Activated CD8-positive, alpha-beta memory T cell treated with anti-CD3 and anti-CD28 coated beads for 24 hours (primary cell): ENCODE data around the gene DDT.
"Not testable (repeated sequence)": the region's sequence is repeated elsewhere in the genome, so short reads cannot be mapped to it uniquely, and the experiment has no call there.

Experiments used
- DNase-seq: peaks from one replicate; pipeline ENCODE4 v3.0.0-alpha.2; 2020

The DDT gene

DNA sequence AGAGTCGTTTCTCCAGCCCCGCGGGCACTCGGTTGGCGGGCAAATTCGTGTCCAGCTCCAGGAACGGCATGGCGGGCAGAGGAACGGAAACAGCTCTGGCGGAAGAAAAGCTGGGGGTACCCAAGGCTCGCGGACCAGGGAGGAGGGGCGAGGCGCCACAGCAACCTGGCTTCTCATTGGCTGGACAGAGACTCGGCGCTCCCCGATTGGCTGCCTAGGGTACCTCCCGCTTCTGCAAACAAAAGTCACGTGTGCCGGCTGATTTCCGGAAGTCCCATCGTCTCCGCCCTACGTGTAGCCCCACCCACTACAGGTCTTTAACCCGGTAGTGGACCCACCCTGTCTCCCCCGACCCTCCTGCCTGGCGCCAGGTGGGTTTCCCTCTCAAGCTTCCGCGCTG, at the start of gene DDT:
TSS of gene DDT (minus strand) at position 97 of the 400 bp plus-strand sequence. CDS start at position 70, 27 bp downstream.
- DNase-seq: not testable (repeated sequence)

DNA sequence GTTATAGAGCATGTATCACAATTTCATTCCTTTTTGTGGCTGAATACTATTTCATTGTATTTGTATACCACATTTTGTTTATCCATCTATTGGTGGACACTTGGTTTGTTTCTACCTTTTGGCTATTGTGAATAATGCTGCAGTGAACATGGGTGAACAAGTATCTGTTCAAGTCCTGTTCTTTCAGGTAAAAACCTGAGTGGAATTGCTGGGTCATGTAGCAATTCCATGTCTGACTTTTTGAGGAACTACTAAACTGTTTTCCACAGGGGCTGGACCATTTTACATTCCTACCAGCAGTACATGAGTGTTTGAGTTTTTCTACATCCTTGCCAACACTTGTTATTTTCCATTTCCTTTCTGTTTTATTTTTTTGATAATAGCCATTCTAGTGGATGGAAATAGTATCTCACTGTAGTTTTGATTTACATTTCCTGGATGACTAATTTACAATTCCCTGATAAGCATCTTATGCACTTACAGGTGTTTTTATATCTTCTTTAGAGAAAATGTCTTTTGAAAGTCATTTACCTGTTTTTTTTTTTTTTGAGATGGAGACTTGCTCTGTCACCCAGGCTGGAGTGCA, 49.1 kb upstream of the DDT start:
- DNase-seq: no peak

GRCh38 chr22:24021304-24021703, 47.1 kb upstream of the DDT start:
- DNase-seq: no peak

DNA sequence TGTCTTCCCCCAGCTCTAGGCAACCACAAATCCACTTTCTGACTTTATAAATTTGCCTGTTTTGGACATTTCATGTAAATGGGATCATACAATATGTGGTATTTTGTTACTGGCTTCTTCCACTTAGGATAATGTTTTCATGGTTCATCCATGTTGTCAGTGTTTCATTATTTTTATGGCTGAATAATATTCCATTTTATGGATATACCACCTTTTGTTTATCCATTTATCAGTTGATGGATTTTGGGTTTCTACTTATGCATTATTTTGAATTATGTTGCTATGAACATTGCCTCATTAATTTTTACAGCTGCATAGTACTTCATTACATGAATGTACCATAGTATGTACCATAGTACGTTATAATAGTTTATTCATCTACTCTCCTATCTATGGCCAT, 41.9 kb upstream of the DDT start:
- DNase-seq: no peak

GRCh38 chr22:24011735-24012068, 37.5 kb upstream of the DDT start:
- no peak for DNase-seq

- DNase-seq: no peak
Observed at GRCh38 chr22:24010018-24010391, 35.8 kb upstream of the DDT start.

DNA sequence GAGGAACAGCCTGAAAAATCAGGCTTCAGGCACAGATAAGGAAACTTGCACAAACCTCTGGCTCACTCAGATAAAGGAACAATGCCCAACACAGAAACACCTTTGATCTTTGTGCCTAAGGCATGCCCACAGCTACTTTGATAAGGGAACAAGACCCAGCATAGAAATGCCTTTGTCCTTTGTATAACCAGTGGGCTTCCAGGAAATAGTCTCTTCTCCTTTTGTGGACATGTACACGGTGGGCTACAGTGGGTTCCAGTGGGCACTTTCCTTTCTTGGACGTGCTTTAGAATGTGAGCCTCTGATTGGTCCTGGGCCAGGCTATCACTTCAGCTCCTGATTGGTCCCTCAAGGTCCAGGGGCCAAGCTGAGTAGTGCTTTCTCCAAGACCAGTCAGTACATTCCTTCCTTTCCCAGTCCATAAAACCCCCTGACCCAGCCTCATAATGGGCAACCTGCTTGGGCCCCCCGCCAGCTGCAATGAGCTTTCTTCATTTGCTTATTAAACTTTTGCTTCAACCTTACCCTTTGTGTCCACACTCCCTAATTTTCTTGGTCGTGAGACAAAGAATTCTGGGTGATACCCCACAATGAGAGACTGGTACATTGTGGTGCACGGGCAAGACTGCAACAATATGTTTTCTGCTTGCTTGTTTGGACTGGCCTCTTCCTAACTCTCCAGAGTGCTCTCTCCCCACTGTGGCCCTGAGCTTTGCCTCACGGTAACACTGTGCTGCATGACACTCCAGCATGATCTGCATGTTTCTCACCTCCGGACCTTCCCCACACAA, 35.2 kb upstream of the DDT start:
- DNase-seq: no peak

GRCh38 chr22:24008381-24009226, 34.4 kb upstream of the DDT start:
- no peak for DNase-seq

DNA sequence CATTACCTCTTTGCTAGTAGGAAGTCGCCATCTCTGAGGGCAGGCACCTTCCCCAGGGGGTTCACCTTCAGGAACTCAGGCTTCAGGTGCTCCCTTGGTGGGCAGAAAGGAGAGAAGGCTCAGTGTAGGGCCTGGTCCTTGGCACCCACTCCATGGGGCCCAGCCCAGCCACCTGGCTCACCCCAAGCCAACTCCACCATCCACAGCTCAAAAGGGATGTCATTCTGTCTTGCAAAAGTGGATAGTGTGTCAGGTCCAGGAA, 33.7 kb upstream of the DDT start:
- DNase-seq: no peak

DNA sequence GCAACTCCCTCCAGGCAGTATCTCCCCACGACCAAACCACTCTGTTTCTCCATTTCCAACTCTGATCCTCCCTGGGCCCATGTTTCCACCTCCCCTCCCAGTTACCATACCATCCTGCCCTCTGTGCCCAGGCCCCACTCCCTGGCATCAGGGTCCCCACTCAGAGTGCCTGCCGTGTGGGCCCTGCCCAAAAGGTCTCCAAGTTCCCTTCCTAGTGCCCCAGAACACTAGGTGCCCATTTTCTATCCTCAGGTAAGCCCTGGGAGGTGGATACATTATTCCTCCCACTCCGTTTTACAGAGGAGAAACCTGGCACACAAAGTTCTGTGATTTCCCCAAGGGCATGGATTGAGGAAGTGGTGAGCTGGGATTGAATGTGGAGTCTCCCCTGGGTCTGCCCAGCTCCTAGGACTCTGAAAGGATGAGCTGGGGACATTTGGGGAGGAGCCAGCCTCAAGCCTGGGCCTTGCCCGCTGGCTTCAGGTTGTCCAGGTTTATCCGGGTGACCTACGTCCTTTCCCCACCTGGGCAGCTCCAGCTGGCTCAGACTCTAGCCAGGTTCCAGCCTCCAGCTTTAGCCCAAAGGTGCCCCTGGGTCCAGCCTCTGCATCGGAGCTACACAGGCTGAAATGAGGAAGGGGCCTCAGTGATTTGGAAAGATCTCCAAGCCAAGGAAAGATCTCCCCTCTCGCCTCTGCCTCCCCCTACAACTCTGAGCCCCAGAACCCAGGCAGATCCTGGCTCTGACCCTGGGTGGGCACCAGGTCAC, 33.2 kb upstream of the DDT start:
- no peak for DNase-seq

DNA sequence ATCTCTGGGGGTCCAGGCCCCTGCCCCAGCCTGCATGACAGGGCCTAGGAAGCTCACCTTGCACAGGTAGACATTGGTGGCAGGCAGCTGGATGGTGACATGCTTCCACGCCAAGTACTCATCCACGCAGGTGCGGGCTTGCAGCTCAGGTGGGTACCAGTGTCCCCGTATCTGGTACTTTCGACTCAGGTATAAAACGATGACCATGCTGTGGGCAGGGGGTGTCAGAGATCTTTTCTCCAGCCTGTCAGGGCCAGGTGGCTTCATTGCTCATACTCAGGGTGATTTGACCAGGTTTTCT, 32.6 kb upstream of the DDT start:
- DNase-seq: no peak

DNA sequence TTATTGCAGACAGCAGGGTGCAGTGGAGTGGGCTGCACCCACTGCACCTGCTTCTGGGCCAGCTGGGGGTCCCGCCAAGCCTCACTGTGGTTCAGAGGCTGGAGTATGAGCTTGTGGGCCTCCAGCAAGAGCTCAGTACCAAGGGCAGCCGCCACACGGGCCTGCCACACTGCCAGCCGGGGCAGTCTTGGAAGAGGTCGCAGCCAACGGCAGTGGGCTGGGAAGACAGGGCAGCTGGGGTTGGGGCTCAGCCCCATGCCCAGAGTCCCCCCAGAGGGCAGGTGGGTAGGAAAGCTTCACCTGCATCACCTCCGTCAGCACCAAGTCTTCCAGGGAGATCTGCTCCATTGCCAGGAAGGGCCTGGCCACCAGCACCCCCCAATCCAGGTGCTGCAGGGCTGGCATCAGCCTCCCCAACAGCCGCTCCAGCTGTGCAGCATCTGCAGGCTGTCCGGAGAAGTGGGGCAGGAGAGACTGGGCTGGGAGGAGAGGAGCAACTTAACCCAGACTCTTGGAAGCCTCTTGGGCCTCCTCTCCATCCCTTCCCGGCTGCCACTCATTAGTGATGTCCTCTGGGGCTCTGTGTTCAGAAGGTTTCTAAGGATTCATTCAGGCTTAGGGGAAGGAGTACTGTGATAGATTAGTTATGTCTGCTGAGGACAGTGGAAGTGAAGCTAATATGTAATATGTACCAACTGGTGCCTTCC, 32.1 kb upstream of the DDT start:
- DNase-seq: no peak

- no peak for DNase-seq
Observed at GRCh38 chr22:24005201-24005600, 31.0 kb upstream of the DDT start, which contains the start of gene GSTT4. GSTT4 (minus strand) TSS chr22:24005453; CDS start chr22:24005356, 97 bp downstream.

DNA sequence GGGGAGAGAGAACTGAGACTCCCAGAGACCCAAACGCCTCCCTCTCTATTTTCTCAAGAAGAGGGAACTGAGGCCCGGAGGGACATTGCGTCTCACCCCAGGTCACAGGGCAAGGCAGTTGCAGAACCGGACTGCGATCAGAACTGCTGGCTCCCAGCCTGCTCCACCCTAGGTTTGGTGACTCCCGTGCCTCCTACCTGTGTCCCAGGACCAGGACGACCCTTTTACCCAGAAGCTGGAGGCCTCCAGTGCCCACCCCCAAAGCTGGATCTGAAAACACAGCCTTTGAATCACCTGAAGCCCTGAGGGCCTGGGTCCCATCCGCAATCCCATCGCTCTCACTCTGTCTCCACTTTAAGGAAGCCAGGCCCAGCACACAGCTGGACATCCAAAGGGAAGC, 29.6 kb upstream of the DDT start:
- DNase-seq: no peak

DNA sequence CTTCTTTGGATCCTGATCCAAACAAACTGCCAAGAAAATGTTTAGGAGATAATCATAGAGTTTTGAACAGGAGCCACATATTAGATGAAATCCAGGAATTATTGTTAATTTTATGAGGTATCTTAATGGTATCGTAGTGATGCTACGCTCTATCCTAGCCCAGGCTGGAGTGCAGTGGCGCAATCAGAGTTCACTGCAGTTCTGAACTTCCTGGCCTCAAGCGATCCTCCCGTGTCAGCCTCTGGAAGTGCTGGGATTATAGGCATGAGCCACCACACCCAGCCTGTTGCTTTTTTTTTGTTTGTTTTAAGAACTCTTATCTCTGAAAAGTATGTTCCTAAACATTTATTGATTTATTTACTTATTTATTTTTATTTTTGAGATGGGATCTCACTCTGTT, 28.6 kb upstream of the DDT start:
- DNase-seq: no peak

GRCh38 chr22:24002272-24002671, 28.0 kb upstream of the DDT start:
- no peak for DNase-seq

DNA sequence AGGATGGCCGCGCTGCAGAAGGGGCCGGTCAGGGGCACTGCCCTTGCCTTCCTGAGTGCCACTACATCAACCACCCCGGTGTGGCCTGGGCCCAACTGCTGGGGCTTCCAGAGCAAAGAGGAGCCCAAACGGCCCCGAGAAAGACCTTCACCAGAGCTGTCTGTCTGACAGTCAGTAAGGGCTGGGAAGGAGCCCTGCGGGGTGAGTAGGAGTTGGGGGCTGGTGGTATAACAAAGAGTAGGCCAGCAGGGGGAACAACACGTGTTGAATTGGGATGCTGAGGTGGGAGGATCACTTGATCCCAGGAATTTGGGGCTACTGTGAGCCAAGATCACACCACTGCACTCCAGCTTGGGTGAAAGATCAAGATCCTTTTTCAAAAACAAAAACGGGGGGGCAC, 27.1 kb upstream of the DDT start:
- no peak for DNase-seq

GRCh38 chr22:23999779-24000178, 25.5 kb upstream of the DDT start:
- not testable (repeated sequence) for DNase-seq

DNA sequence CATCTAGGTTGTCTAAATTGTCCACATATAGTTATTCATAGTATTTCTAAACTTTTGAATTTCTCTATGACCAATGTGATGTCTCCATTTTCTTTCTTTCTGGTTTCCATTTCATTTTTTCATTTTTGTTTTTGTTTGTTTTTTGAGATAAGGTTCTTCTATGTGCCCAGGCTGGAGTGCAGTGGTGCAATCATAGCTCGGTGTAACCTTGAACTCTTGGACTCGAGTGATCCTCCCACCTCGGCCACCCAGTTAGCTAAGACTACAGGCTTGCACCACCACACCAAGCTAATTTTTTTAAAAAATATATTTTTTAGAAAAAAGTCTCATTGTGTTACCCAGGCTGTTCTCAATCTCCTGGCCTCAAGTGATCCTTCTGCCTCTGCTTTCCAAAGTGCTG, 22.9 kb upstream of the DDT start:
- no peak for DNase-seq

GRCh38 chr22:23993581-23994177, 19.4 kb upstream of the DDT start:
- DNase-seq: not testable (repeated sequence)

GRCh38 chr22:23993080-23993479, 18.8 kb upstream of the DDT start:
- not testable (repeated sequence) for DNase-seq

GRCh38 chr22:23989583-23990244, 15.5 kb upstream of the DDT start:
- not testable (repeated sequence) for DNase-seq
